HCT116 (cell line): ENCODE results near the gene CD19. TPM values are rescaled to one million over a fixed set of nuclear protein-coding genes. Genes with fewer than 3 reads are reported as not detected.

Experiments
- ATAC-seq: fragments of 200-7000 bp; cut with Tn5 transposase; 2 replicates; pipeline ENCODE4 v1.9.1; 2020; ENCODE audit warnings: mild to moderate bottlenecking, moderate library complexity
- BruUV-seq: library from RNA; stranded (reverse); fragments of 400-500 nt; replicated peaks from 2 replicates; lab custom pipeline; 2021; lab: Mats Ljungman, UMichigan
- CTCF ChIA-PET: fragments of 300-600 bp; sonication (Branson Sonifier 250); formaldehyde crosslinking; loops from one replicate; lab custom pipeline; 2021; ENCODE audit warnings: antibody characterized with exemption; lab: Charles Lee
- POLR2A ChIA-PET: fragments of 300-600, 350-600 bp; sonication (Branson Sonifier 250); formaldehyde crosslinking; loops from one replicate; lab custom pipeline; 2021; ENCODE audit warnings: antibody characterized with exemption; lab: Charles Lee
- RAD21 ChIA-PET, 2 experiments: fragments of 300-600 bp; sonication (Branson Sonifier 250); formaldehyde crosslinking; loops; one replicate each; lab custom pipeline; 2023; ENCODE audit warnings: low total read pairs in 2 of 2; ENCODE audit not compliant: uncharacterized antibody in 2 of 2, unreplicated experiment in 2 of 2, low non-redundant PET in 1 of 2; lab: Charles Lee
- DNase-seq: peaks from one replicate; pipeline ENCODE4 v3.0.0-alpha.2; 2010; ENCODE audit warnings: low read depth, low spot score
- H2AFZ ChIP-seq: fragments of 200-600 bp; shearing (Covaris generic), sonication (generic); 2 replicates; pipeline ENCODE4 v1.6.1; 2017; ENCODE audit warnings: low read depth, mixed run types, mixed read lengths, antibody characterized with exemption, low read length; ENCODE audit not compliant: poor library complexity, severe bottlenecking
- H3K27ac ChIP-seq: 2 replicates; pipeline ENCODE4 v1.5.1; 2012; ENCODE audit warnings: low read depth, low read length
- H3K27me3 ChIP-seq: fragments of 200-600 bp; sonication (generic); 2 replicates; pipeline ENCODE4 v1.6.1; 2016; ENCODE audit warnings: mixed run types, low read length, mixed read lengths; ENCODE audit not compliant: insufficient read depth
- H3K36me3 ChIP-seq, 2 experiments: fragments of 200-500 bp in 1 of 2; fragments of 200-600 bp in 1 of 2; sonication (Bioruptor generic) in 1 of 2; sonication (generic) in 1 of 2; 2 replicates each; pipeline versions ENCODE4 v1.5.1 to v1.6.1; 2014 to 2016; ENCODE audit warnings: low read length in 2 of 2, inconsistent platforms in 1 of 2, mixed read lengths in 1 of 2, mixed run types in 1 of 2; ENCODE audit not compliant: insufficient read depth in 2 of 2, control insufficient read depth in 1 of 2
- H3K4me1 ChIP-seq, 2 experiments: fragments of 200-600 bp in 1 of 2; sonication (generic) in 1 of 2; 2 replicates each; pipeline versions ENCODE4 v1.5.1 to v1.6.1; 2012 to 2017; ENCODE audit warnings: low read length in 2 of 2, inconsistent platforms in 1 of 2, mild to moderate bottlenecking in 1 of 2, mixed read lengths in 1 of 2, mixed run types in 1 of 2, moderate library complexity in 1 of 2; ENCODE audit not compliant: insufficient read depth in 2 of 2, control insufficient read depth in 1 of 2
- H3K4me2 ChIP-seq: fragments of 200-600 bp; sonication (generic); 2 replicates; pipeline ENCODE4 v1.6.1; 2017; ENCODE audit warnings: mixed run types, low read length, mixed read lengths
- H3K4me3 ChIP-seq, 2 experiments: fragments of 200-600 bp in 1 of 2; sonication (generic) in 1 of 2; replicated peaks in 1 of 2; 2 replicates each; pipeline ENCODE4 v1.5.1; 2011 to 2016; ENCODE audit warnings: low read length in 2 of 2, control low read depth in 1 of 2, low read depth in 1 of 2, mild to moderate bottlenecking in 1 of 2, mixed read lengths in 1 of 2, mixed run types in 1 of 2
- H3K79me2 ChIP-seq: fragments of 200-600 bp; sonication (generic); 2 replicates; pipeline ENCODE4 v1.6.1; 2017; ENCODE audit warnings: mild to moderate bottlenecking, mixed run types, low read length, moderate library complexity, mixed read lengths; ENCODE audit not compliant: insufficient read depth
- H3K9ac ChIP-seq: fragments of 200-600 bp; sonication (generic); 2 replicates; pipeline ENCODE4 v1.6.1; 2016; ENCODE audit warnings: low read length, mixed read lengths
- H3K9me2 ChIP-seq: fragments of 200-600 bp; sonication (generic), shearing (Covaris generic); 2 replicates; pipeline ENCODE4 v1.6.1; 2017; ENCODE audit warnings: mixed run types, mild to moderate bottlenecking, moderate library complexity; ENCODE audit not compliant: insufficient read depth
- H3K9me3 ChIP-seq, 2 experiments: fragments of 200-500 bp in 1 of 2; fragments of 200-600 bp in 1 of 2; sonication (Bioruptor generic) in 1 of 2; sonication (generic) in 1 of 2; 2 replicates each; pipeline ENCODE4 v1.6.1; 2014 to 2017; ENCODE audit warnings: low read length in 2 of 2, mixed read lengths in 2 of 2, inconsistent platforms in 1 of 2, low read depth in 1 of 2, mild to moderate bottlenecking in 1 of 2, mixed run types in 1 of 2, moderate library complexity in 1 of 2; ENCODE audit not compliant: control insufficient read depth in 1 of 2, insufficient read depth in 1 of 2
- H4K20me1 ChIP-seq: fragments of 200-600 bp; sonication (generic), shearing (Covaris generic); 2 replicates; pipeline ENCODE4 v1.6.1; 2017; ENCODE audit warnings: mixed run types, mild to moderate bottlenecking, moderate library complexity; ENCODE audit not compliant: insufficient read depth
- CBX3 ChIP-seq: IDR thresholded peaks from 2 replicates; pipeline ENCODE4 v1.6.1; 2012; ENCODE audit warnings: low read depth
- CEBPB ChIP-seq: IDR thresholded peaks from 2 replicates; pipeline ENCODE4 v1.6.1; 2012; ENCODE audit warnings: low read depth
- EGR1 ChIP-seq: IDR thresholded peaks from 2 replicates; pipeline ENCODE4 v1.6.1; 2012; ENCODE audit warnings: low read depth
- EZH2phosphoT487 ChIP-seq: fragments of 200-600 bp; IDR thresholded peaks from 2 replicates; pipeline ENCODE4 v1.6.1; 2018; ENCODE audit warnings: antibody characterized with exemption, borderline replicate concordance
- FOSL1 ChIP-seq: IDR thresholded peaks from 2 replicates; pipeline ENCODE4 v1.6.1; 2012; ENCODE audit warnings: low read depth
- POLR2A ChIP-seq: IDR thresholded peaks from 2 replicates; pipeline ENCODE4 v1.7.0; 2011; ENCODE audit warnings: borderline replicate concordance; ENCODE audit not compliant: insufficient read depth, insufficient read length; ENCODE audit errors: extremely low read depth
- SIN3A ChIP-seq: IDR thresholded peaks from 2 replicates; pipeline ENCODE4 v1.6.1; 2012; ENCODE audit warnings: low read depth
- SP1 ChIP-seq: IDR thresholded peaks from 2 replicates; pipeline ENCODE4 v1.6.1; 2012; ENCODE audit warnings: low read depth
- SRF ChIP-seq: IDR thresholded peaks from 2 replicates; pipeline ENCODE4 v1.6.1; 2012; ENCODE audit warnings: low read depth
- TCF7L2 ChIP-seq: IDR thresholded peaks from 2 replicates; pipeline ENCODE4 v1.7.0; 2011; ENCODE audit warnings: borderline replicate concordance, inconsistent platforms; ENCODE audit not compliant: insufficient read depth, insufficient read length; ENCODE audit errors: extremely low read depth
- ZFX ChIP-seq: fragments of 450-650 bp; IDR thresholded peaks from 2 replicates; pipeline ENCODE4 v1.6.1; 2017
- ZNF274 ChIP-seq: fragments of 200-500 bp; sonication (Bioruptor generic); IDR thresholded peaks from 2 replicates; pipeline ENCODE4 v1.6.1; 2014; ENCODE audit warnings: mild to moderate bottlenecking, low read depth, low read length, inconsistent platforms
- intact Hi-C: fragments of 100-400 bp; cut with micrococcal nuclease; formaldehyde crosslinking; loops from 2 replicates; pipeline ENCODE4 v1.10.0; 2022
- total RNA-seq: library from RNA; stranded (reverse); gene quantifications from one replicate; pipeline ENCODE4 v1.2.1, GENCODE V29; 2021; ENCODE audit not compliant: unreplicated experiment
- TF ChIP-seq, protein P1 (sequence below): IDR thresholded peaks from 2 replicates; pipeline ENCODE4 v1.6.1; 2011; ENCODE audit warnings: mild to moderate bottlenecking, low read length, moderate library complexity; ENCODE audit not compliant: insufficient replicate concordance; ENCODE audit errors: extremely low read depth
- TF ChIP-seq, protein P2 (sequence below), 3 experiments: fragments of 200-600 bp in 1 of 3; sonication (generic) in 1 of 3; IDR thresholded peaks in 2 of 3; conservative IDR thresholded peaks in 1 of 3; 2 replicates each; pipeline ENCODE4 v1.5.1; 2012 to 2017; ENCODE audit warnings: low read depth in 2 of 3, low read length in 2 of 3, antibody characterized with exemption in 1 of 3, borderline replicate concordance in 1 of 3, control low read depth in 1 of 3, mild to moderate bottlenecking in 1 of 3, mixed read lengths in 1 of 3, mixed run types in 1 of 3, moderate library complexity in 1 of 3; ENCODE audit not compliant: insufficient read depth in 1 of 3
- TF ChIP-seq, protein P3 (sequence below): IDR thresholded peaks from 2 replicates; pipeline ENCODE4 v1.6.1; 2012; ENCODE audit warnings: low read depth
- TF ChIP-seq, protein P4 (sequence below): IDR thresholded peaks from 2 replicates; pipeline ENCODE4 v1.6.1; 2012
- TF ChIP-seq, protein P5 (sequence below): IDR thresholded peaks from 2 replicates; pipeline ENCODE4 v1.6.1; 2012

CD19 gene
- total RNA-seq, 1 experiment from 2014 or later: 0.27 TPM

DNA sequence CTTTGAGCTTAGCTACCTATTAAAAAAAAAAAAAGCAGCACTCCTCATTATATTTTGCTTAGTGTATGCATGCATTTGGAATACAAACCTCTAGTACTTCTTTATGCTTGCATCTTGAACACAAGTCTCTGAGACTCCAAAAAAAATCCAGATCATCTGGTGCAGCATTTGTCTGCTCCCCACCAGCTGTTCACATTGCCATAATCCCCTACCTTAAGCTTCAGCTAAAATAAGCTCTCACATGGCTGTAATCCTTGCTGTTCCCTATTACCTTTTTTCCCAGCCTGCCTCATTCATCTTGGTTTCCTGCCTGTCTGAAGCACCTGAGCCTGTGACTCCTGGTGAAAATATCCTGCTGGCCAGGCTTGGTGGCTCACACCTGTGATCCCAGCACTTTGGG is 11.5 kb downstream of the CD19 start:
- no peaks in the 10 kb centered on the region for H3K27me3 ChIP-seq
- H3K4me3 ChIP-seq: no peak overlapping the region
- no peaks in the 10 kb centered on the region for H4K20me1 ChIP-seq
- no peaks in the 10 kb centered on the region for H3K79me2 ChIP-seq
- H3K36me3 ChIP-seq: no peaks in the 10 kb centered on the region
- H3K4me1 ChIP-seq: peaks cover 3 to 21% of the 10 kb centered on the region in 2 experiments
- ChIA-PET RAD21 (no interaction called here), CTCF (interaction anchor here (0.7 to 1.2 kb wide), 2 partner anchors 81 to 121 kb away, joined by 3 read pairs; no protein-coding TSS in a partner anchor), POLR2A (no interaction called here)
- H3K27ac ChIP-seq: no peak overlapping the region
- intact Hi-C loops: no loop called here
- H3K9me3 ChIP-seq: no peaks in the 10 kb centered on the region
- ATAC-seq (no peak), DNase-seq (no peak)
- TF ChIP-seq SIN3A (no peak), TCF7L2 (no peak), SRF (no peak), ZNF274 (no peak), POLR2A (no peak), CEBPB (no peak), FOSL1 (no peak), EGR1 (no peak), CBX3 (no peak), ZFX (no peak), EZH2phosphoT487 (no peak), SP1 (no peak)
- TF ChIP-seq, protein P1, sequence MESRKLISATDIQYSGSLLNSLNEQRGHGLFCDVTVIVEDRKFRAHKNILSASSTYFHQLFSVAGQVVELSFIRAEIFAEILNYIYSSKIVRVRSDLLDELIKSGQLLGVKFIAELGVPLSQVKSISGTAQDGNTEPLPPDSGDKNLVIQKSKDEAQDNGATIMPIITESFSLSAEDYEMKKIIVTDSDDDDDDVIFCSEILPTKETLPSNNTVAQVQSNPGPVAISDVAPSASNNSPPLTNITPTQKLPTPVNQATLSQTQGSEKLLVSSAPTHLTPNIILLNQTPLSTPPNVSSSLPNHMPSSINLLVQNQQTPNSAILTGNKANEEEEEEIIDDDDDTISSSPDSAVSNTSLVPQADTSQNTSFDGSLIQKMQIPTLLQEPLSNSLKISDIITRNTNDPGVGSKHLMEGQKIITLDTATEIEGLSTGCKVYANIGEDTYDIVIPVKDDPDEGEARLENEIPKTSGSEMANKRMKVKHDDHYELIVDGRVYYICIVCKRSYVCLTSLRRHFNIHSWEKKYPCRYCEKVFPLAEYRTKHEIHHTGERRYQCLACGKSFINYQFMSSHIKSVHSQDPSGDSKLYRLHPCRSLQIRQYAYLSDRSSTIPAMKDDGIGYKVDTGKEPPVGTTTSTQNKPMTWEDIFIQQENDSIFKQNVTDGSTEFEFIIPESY: no peak
- TF ChIP-seq, protein P2, sequence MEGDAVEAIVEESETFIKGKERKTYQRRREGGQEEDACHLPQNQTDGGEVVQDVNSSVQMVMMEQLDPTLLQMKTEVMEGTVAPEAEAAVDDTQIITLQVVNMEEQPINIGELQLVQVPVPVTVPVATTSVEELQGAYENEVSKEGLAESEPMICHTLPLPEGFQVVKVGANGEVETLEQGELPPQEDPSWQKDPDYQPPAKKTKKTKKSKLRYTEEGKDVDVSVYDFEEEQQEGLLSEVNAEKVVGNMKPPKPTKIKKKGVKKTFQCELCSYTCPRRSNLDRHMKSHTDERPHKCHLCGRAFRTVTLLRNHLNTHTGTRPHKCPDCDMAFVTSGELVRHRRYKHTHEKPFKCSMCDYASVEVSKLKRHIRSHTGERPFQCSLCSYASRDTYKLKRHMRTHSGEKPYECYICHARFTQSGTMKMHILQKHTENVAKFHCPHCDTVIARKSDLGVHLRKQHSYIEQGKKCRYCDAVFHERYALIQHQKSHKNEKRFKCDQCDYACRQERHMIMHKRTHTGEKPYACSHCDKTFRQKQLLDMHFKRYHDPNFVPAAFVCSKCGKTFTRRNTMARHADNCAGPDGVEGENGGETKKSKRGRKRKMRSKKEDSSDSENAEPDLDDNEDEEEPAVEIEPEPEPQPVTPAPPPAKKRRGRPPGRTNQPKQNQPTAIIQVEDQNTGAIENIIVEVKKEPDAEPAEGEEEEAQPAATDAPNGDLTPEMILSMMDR (IDR thresholded peaks at IDR 0.05 in 2 of 3, conservative IDR thresholded peaks at IDR 0.05 in 1 of 3; ENCODE audit: borderline replicate concordance in 1 of 3, insufficient read depth in 1 of 3, low read depth in 2 of 3, low read length in 2 of 3): no peak
- TF ChIP-seq, protein P3, sequence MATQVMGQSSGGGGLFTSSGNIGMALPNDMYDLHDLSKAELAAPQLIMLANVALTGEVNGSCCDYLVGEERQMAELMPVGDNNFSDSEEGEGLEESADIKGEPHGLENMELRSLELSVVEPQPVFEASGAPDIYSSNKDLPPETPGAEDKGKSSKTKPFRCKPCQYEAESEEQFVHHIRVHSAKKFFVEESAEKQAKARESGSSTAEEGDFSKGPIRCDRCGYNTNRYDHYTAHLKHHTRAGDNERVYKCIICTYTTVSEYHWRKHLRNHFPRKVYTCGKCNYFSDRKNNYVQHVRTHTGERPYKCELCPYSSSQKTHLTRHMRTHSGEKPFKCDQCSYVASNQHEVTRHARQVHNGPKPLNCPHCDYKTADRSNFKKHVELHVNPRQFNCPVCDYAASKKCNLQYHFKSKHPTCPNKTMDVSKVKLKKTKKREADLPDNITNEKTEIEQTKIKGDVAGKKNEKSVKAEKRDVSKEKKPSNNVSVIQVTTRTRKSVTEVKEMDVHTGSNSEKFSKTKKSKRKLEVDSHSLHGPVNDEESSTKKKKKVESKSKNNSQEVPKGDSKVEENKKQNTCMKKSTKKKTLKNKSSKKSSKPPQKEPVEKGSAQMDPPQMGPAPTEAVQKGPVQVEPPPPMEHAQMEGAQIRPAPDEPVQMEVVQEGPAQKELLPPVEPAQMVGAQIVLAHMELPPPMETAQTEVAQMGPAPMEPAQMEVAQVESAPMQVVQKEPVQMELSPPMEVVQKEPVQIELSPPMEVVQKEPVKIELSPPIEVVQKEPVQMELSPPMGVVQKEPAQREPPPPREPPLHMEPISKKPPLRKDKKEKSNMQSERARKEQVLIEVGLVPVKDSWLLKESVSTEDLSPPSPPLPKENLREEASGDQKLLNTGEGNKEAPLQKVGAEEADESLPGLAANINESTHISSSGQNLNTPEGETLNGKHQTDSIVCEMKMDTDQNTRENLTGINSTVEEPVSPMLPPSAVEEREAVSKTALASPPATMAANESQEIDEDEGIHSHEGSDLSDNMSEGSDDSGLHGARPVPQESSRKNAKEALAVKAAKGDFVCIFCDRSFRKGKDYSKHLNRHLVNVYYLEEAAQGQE: no peak
- TF ChIP-seq, protein P4, sequence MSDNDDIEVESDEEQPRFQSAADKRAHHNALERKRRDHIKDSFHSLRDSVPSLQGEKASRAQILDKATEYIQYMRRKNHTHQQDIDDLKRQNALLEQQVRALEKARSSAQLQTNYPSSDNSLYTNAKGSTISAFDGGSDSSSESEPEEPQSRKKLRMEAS: no peak
- TF ChIP-seq, protein P5, sequence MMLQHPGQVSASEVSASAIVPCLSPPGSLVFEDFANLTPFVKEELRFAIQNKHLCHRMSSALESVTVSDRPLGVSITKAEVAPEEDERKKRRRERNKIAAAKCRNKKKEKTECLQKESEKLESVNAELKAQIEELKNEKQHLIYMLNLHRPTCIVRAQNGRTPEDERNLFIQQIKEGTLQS: no peak
- H3K4me2 ChIP-seq: no peak overlapping the region
- H2AFZ ChIP-seq: no peak overlapping the region
- no peaks in the 10 kb centered on the region for H3K9me2 ChIP-seq
- no peak overlapping the region for H3K9ac ChIP-seq
- BruUV-seq: no TSS peak
